Epithelial cell of esophagus (primary cell): ENCODE results near the gene NDUFA3.

Experiments
- DNase-seq: peaks from one replicate; pipeline ENCODE4 v3.0.0; 2010; ENCODE audit warnings: low read depth
- H3K4me3 ChIP-seq: 2 replicates; pipeline ENCODE4 v1.5.1; 2011; ENCODE audit warnings: mild to moderate bottlenecking, low read length, control low read depth
- CTCF ChIP-seq: IDR thresholded peaks from 2 replicates; pipeline ENCODE4 v1.5.1; 2011; ENCODE audit warnings: low read depth, mild to moderate bottlenecking, low read length, control low read depth, inconsistent platforms; ENCODE audit not compliant: insufficient read depth; ENCODE audit errors: missing control alignments

Gene NDUFA3

GRCh38 chr19:54138489-54139256, 36.0 kb downstream of the NDUFA3 start:
- no peak for TF ChIP-seq CTCF
- no peak for DNase-seq
- peak overlapping the region; percentile 67 for H3K4me3 ChIP-seq

- TF ChIP-seq CTCF: no peak
- no peak for DNase-seq
- no peak overlapping the region for H3K4me3 ChIP-seq
These were observed 38.7 kb downstream of the NDUFA3 start for GRCh38 chr19:54141356-54141755.

GRCh38 chr19:54142166-54142780, 39.6 kb downstream of the NDUFA3 start:
- no peak for DNase-seq
- no peak overlapping the region for H3K4me3 ChIP-seq
- TF ChIP-seq CTCF: no peak

GRCh38 chr19:54145541-54146158, 43.0 kb downstream of the NDUFA3 start:
- TF ChIP-seq CTCF: no peak
- DNase-seq: no peak
- H3K4me3 ChIP-seq: no peak overlapping the region

- TF ChIP-seq CTCF: no peak
- no peak for DNase-seq
- H3K4me3 ChIP-seq: no peak overlapping the region
These were observed 45.0 kb downstream of the NDUFA3 start for GRCh38 chr19:54147676-54148075.

- no peak overlapping the region for H3K4me3 ChIP-seq
- DNase-seq: no peak
- no peak for TF ChIP-seq CTCF
These were observed 45.5 kb downstream of the NDUFA3 start for GRCh38 chr19:54148158-54148557.
